ENCODE measurements around the gene BCKDHB.

BCKDHB gene

GRCh38 chr6:80356545-80356944 lies 250.1 kb downstream of the BCKDHB start:
- TF ChIP-seq REST (IDR thresholded peaks at IDR 0.05; ENCODE audit: insufficient replicate concordance, low read depth) (no peak), SPI1 (IDR thresholded peaks at IDR 0.05; ENCODE audit: borderline replicate concordance, low read depth) (no peak), GABPA (IDR thresholded peaks at IDR 0.05; ENCODE audit: low read depth) (no peak), CTCF (IDR thresholded peaks at IDR 0.05; ENCODE audit: insufficient read depth, low read length) (no peak), POLR2AphosphoS5 (IDR thresholded peaks at IDR 0.05; ENCODE audit: low read depth) (no peak)
- no peaks in the 10 kb centered on the region for H3K27me3 ChIP-seq (ENCODE audit: insufficient read depth, poor library complexity, severe bottlenecking)
- no peak overlapping the region for H3K27ac ChIP-seq (replicated peaks)
- H3K4me3 ChIP-seq (replicated peaks; ENCODE audit: insufficient read depth, low read length) = no peak overlapping the region
- DNase-seq (ENCODE audit: low read depth in 1 of 2, low spot score in 1 of 2) = no peak

- TF ChIP-seq SPI1 (IDR thresholded peaks at IDR 0.05; ENCODE audit: borderline replicate concordance, low read depth) (no peak), CTCF (IDR thresholded peaks at IDR 0.05; ENCODE audit: insufficient read depth, low read length) (no peak), POLR2AphosphoS5 (IDR thresholded peaks at IDR 0.05; ENCODE audit: low read depth) (no peak), GABPA (IDR thresholded peaks at IDR 0.05; ENCODE audit: low read depth) (no peak), REST (IDR thresholded peaks at IDR 0.05; ENCODE audit: insufficient replicate concordance, low read depth) (no peak)
- Histone ChIP-seq H3K27ac (replicated peaks) (no peak overlapping the region), H3K4me3 (replicated peaks; ENCODE audit: insufficient read depth, low read length) (no peak overlapping the region), H3K27me3 (ENCODE audit: insufficient read depth, poor library complexity, severe bottlenecking) (no peaks in the 10 kb centered on the region)
- no peak for DNase-seq (ENCODE audit: low read depth in 1 of 2, low spot score in 1 of 2)
Measured at GRCh38 chr6:80357081-80357480, 250.6 kb downstream of the BCKDHB start.

- Histone ChIP-seq H3K27me3 (ENCODE audit: insufficient read depth, poor library complexity, severe bottlenecking) (no peaks in the 10 kb centered on the region), H3K27ac (replicated peaks) (no peak overlapping the region), H3K4me3 (replicated peaks; ENCODE audit: insufficient read depth, low read length) (no peak overlapping the region)
- no peak for DNase-seq (ENCODE audit: low read depth in 1 of 2, low spot score in 1 of 2)
- no peak for TF ChIP-seq POLR2AphosphoS5 (IDR thresholded peaks at IDR 0.05; ENCODE audit: low read depth)
Measured at GRCh38 chr6:80357674-80358073, 251.2 kb downstream of the BCKDHB start.

- H3K4me3 ChIP-seq (replicated peaks; ENCODE audit: insufficient read depth, low read length) = no peak overlapping the region
- no peak for DNase-seq (ENCODE audit: low read depth in 1 of 2, low spot score in 1 of 2)
- H3K27ac ChIP-seq (replicated peaks) = no peak overlapping the region
- TF ChIP-seq CTCF (IDR thresholded peaks at IDR 0.05; ENCODE audit: insufficient read depth, low read length) = no peak
- H3K27me3 ChIP-seq (ENCODE audit: insufficient read depth, poor library complexity, severe bottlenecking) = no peaks in the 10 kb centered on the region
Measured at GRCh38 chr6:80363501-80364122, 257.1 kb downstream of the BCKDHB start.

All from HL-60 (cell line).